ENCODE data around the gene ARID3B.
"Not testable (repeated sequence)": the region's sequence is repeated elsewhere in the genome, so short reads cannot be mapped to it uniquely, and the experiment has no call there.

Gene ARID3B

DNA sequence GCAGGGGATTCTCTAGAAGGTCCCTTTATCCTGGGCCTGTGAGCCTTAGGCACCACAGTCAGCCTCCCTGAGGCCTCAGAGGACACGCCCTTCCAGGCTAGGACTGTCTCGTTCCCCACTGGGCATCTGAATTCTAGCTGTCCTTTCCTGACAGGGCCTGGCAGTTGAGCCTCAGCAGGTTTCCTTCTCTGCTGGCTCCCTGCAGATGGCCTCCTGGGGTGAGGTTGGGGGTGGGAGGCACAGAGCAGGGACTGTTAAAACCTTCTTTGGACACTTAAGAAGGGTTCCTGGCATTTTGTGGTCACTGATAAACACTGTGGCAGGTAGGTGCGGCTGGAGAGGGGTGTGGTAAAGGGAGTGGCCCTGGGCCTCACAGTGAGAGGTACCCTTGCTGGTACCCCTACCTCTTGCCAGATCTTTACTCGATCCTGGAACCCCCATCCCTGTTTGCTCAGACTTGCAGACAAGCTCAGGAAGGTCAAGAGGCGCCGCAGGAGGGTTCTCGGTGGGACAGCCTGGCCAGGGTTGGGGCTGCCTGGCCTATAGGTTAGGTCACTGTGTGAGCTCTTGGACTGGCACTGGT lies 83.1 kb downstream of the ARID3B start:
- no peak for DNase-seq

GRCh38 chr15:74625693-74626092 lies 84.7 kb downstream of the ARID3B start:
- DNase-seq, result no peak

- DNase-seq, result no peak
Observed at GRCh38 chr15:74626336-74626735, 85.3 kb downstream of the ARID3B start.

GRCh38 chr15:74626752-74627692 lies 86.0 kb downstream of the ARID3B start:
- no peak for DNase-seq

DNA sequence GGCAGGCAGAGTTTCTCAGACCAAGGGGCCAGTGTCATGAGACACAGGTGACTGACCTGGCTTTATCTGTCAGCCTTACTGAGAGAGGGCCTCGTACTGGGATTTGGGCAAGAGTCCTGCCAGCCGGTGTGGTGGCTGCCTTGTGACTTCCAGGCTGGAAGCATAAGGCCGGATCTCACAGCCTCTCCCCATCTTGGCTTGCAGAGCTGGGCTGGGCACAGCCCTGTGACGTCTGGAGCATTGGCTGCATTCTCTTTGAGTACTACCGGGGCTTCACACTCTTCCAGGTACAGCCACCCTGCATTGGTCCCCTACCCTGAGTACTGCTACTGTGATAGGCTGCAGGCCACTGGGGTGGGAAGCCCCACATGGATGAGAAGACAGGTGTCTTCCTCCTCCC lies 86.7 kb downstream of the ARID3B start:
- no peak for DNase-seq

GRCh38 chr15:74628199-74628598 lies 87.2 kb downstream of the ARID3B start:
- DNase-seq, result no peak

GRCh38 chr15:74628949-74629348 lies 87.9 kb downstream of the ARID3B start:
- DNase-seq, result no peak

DNA sequence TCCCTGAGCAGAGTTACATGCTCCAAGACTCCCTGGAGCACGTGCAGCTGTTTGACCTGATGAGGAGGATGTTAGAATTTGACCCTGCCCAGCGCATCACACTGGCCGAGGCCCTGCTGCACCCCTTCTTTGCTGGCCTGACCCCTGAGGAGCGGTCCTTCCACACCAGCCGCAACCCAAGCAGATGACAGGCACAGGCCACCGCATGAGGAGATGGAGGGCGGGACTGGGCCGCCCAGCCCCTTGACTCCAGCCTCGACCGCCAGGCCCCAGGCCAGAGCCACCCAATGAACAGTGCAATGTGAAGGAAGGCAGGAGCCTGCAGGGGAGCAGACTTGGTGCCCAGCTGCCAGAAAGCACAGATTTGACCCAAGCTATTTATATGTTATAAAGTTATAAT lies 88.7 kb downstream of the ARID3B start:
- DNase-seq, result not testable (repeated sequence)

GRCh38 chr15:74630284-74631086 lies 89.5 kb downstream of the ARID3B start:
- no peak for DNase-seq

DNA sequence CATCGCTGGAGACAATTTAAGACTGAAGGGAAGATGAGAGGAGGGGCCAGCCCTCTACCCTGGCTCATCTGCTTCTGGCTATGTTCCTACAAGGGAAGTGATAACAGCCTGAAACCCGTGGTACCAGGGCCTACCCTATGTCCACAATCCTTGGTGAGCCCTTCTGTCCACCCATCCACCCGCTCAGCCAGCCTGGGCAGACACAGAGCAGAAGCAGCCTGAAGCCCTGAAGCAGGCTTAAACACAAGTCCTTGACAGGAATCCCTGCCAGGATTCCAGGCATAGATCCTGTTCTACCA lies 90.0 kb downstream of the ARID3B start:
- no peak for DNase-seq

DNA sequence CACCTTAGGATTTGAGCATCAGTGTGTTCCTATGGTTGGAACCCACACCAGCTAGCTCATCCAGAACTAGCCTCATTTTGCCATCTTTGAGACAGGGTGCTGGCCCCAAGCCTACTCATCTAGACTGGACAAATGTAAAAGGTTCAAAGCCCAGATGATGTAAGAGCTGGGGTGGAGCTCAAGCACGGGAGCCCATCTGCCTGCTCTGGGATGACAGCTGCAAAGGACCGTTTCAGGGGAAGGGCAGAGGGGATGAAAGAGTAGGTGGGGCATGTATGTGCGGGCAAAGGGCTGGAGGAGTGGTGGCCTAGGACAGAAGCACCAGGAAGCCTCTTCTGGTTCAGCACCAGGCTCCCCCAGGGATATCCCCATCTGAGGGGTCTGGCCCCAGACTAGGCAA lies 90.4 kb downstream of the ARID3B start:
- DNase-seq, result no peak

DNA sequence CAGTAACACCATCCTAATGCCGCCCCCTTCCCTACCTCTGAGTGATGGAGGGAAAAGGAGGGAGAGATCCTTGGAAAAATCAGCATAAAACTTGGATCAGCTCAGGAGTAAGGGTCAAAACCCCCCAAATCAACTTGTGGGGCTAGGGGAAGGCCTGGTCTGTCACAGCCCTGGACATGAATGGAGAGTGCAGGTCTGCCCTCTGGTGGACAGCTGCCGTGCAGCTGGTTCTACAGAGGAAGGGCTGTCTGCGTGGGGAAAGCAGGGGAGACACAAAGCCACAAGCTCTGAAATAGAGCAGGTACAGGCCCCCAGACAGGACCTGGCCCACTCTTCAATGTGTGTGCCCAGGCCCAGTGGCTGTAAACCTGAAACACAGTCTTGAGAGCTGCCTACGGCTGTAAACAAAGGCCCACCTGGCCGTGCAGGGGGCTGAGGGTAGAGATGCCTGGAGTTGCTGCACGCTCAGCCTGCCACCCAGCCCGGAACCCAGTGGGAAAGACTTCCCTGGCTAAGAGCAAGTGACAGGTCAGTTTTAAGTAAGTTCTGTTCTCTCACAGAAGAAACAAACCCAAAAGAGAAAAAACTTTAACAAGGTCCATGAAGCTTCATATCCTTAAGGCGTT lies 91.0 kb downstream of the ARID3B start:
- peak; percentile 72 for DNase-seq

DNA sequence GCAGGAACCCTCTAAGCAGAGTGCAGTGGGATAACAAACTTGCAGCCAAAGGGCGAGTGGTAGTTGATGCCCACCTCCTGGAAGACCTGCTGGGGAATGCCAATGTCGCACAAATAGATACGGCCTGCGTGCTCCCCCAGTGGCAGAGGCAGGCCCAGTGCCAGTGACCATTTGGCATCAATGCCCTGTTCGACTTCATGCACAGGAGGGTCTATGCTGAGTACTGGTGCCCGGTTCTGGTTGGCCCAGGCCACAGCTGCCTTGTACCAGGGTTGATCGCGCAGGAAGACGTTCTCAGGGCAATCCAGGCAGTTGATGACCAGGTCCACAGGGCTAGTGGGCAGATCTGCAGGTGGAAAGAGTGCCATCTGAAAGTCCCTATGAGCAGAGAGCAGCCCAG lies 91.6 kb downstream of the ARID3B start:
- DNase-seq, result no peak

DNA sequence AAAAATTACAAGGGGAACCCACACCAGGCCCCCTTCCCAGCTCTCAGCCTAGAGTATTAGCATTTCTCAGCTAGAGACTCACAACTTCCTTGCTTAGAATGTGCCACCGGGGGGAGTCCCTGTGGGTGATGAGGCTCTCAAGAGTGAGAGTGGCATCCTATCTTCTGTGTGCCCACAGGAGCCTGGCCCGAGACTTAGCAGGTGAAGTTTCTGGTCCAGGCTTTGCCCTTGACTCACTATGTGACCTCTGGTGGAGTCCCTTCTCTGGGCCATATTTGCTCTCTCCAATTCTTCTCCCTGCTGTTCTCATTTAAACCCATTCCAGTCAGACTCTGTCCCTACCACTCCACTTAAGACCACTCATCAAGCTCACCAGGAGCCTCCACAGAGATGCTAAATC lies 92.8 kb downstream of the ARID3B start:
- DNase-seq, result no peak

DNA sequence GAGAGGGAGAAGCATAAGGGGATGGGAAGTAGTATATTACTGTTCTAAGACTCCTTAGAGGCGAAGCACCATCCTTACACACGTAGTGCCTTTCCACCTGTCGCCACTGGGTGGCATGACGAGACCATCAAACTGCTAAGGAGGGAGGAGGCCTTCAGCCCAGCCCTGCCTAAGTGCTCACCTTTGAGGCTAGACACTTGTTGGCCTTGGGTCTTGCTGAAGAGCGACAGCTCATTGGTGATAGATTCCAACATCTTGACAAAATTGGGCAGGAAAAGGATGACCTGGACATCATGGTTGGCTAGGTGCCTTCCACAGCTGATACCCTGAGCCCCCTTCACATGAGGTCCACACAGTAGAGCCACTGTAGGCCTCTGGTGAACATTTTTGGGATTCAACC lies 94.2 kb downstream of the ARID3B start:
- DNase-seq, result peak; percentile 85

DNA sequence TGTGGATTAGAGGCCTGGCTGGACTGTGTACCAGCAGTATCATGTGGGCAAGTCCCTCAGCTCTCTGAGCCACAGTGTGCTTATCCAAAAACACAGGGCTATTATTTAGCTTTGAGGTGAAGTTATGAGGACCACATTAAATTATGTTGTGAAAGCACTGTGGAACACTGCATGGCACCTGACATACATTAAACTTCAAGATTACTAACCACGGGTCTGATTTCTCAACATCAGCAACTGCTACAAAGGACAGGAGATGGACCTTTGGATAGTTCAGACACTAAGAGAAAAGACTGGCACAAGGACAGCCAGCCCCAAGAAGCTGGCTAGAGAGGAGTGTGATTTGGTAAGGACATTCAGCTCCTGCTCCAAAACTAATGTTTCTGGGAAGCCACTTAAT lies 96.0 kb downstream of the ARID3B start:
- no peak for DNase-seq

DNA sequence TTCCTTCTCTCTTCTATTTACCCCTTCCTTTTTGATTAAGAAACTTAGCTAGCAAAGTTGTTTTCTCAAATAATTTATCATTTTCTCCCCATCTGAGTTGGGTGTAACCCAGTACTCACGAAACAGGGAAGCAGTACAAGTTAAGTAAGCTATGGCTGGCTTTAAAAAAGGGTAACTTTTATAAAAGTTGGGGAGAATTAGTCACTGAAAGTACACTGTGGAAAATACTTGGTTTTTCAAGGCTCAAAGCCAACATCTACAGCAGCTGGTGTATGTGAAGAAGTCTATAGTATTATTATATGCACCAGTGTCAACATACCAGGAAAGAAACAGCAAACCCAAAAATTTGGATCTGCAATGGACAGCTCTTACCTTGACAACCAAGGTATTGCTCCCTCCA lies 100.1 kb downstream of the ARID3B start:
- no peak for DNase-seq

DNA sequence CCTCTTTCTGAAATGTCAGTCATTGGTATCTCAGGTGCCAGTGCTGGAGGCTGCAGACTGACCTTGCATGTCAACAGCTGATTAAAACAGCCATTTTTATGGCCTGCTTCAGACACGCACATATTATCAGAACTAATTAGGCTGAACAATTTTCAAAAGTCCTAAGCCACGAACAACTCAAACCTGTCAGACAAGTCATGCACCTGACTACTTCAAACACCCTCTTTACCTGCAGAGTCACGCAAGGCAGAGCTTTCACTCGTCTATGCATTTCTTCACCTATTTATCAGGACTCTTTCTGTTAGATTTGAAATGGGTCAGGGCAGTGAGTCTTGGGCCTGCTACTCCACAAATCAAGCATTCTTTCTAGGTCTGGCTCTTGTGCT lies 101.3 kb downstream of the ARID3B start:
- no peak for DNase-seq

DNA sequence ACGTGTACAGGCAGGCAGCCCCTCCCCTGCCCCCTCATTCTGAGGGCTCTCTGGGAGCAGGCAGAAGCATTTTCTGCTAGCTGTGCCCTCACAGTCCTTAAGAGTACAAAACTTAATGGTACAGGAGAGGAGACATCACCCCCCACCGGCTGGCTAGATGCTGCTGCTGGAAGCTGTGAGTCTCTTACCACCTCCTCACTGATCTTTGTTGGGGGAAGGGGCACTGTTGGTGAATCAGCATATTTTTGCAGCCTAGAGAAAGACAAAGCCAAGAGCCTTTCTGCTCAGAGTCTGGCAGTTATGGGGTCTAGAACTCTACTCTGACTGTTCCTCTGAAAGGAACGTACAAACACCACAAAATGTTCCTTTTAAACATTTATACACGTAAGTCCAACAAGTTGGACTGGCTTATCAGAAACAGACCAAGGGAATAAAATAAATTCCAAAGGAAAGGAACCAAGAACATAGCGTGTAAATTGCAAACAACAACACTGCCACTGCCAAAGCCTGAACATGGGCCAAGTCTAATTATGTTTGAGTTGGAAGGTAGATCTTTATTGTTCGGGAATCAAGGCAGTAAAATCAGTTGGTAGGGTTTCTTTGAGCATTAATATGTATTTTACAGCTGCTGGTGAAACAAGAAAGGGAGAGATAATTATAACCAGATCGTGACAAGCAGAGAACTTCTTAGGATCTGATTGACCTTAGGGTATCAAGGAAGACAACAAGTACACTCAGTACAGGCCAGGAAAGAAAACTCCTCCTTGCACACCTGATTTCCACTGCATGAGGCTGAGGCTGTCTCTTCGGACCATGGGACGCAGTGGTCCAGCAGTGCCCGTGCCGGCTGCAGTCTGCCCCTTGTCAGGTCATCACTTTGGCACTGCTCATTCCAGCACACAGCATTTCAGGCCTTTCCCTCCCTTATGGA lies 102.0 kb downstream of the ARID3B start:
- no peak for DNase-seq

- no peak for DNase-seq
Observed at GRCh38 chr15:74643665-74644204, 102.7 kb downstream of the ARID3B start.

GRCh38 chr15:74646480-74646879 lies 105.5 kb downstream of the ARID3B start:
- DNase-seq, result no peak
